H1 (cell line): ENCODE results near the gene DNAH12.
"Not testable (repeated sequence)": the region's sequence is repeated elsewhere in the genome, so short reads cannot be mapped to it uniquely, and the experiment has no call there.

Source experiments
- ASH2L ChIP-seq: fragments of 200-600, 300-600 bp; sonication (generic); IDR thresholded peaks from one replicate; pipeline ENCODE4 v1.7.1; 2017; ENCODE audit warnings: low read length
- EP300 ChIP-seq, 2 experiments: IDR thresholded peaks; 1 replicate in 1 of 2; 2 replicates in 1 of 2; pipeline ENCODE4 v1.6.1; 2011 to 2012; ENCODE audit warnings: low read depth in 2 of 2, low read length in 2 of 2, mild to moderate bottlenecking in 2 of 2, borderline replicate concordance in 1 of 2, inconsistent platforms in 1 of 2, moderate library complexity in 1 of 2

GRCh38 chr3:57365089-57365488, 179.1 kb downstream of the DNAH12 start:
- TF ChIP-seq EP300 (IDR thresholded peaks at IDR 0.05; ENCODE audit: borderline replicate concordance in 1 of 2, low read depth in 2 of 2, low read length in 2 of 2); ASH2L: not testable (repeated sequence)
